H9 (cell line): Measurements from ENCODE around the gene ANGPT4. TPM values are rescaled to one million over a fixed set of nuclear protein-coding genes. Genes with fewer than 3 reads are reported as not detected.

Source experiments
- DNase-seq: peaks from one replicate; pipeline ENCODE4 v3.0.0-alpha.2; 2017
- H2AFZ ChIP-seq: one replicate; pipeline ENCODE4 v1.6.1; 2013; ENCODE audit warnings: mild to moderate bottlenecking, low read length, control low read depth, moderate library complexity
- H2AK5ac ChIP-seq: 2 replicates; pipeline ENCODE4 v1.6.1; 2013; ENCODE audit warnings: low read length, control low read depth, mixed read lengths; ENCODE audit not compliant: insufficient read length
- H2BK120ac ChIP-seq: one replicate; pipeline ENCODE4 v1.6.1; 2013; ENCODE audit warnings: low read depth, mild to moderate bottlenecking, low read length, control low read depth, inconsistent platforms; ENCODE audit not compliant: poor library complexity, severe bottlenecking
- H2BK12ac ChIP-seq: 2 replicates; pipeline ENCODE4 v1.6.1; 2013; ENCODE audit warnings: low read length, control low read depth, mixed read lengths, low read depth; ENCODE audit not compliant: insufficient read length
- H2BK15ac ChIP-seq: 2 replicates; pipeline ENCODE4 v1.6.1; 2013; ENCODE audit warnings: low read depth, low read length, control low read depth
- H2BK20ac ChIP-seq: one replicate; pipeline ENCODE4 v1.6.1; 2013; ENCODE audit warnings: low read depth, mild to moderate bottlenecking, low read length, control low read depth, inconsistent platforms; ENCODE audit not compliant: poor library complexity, severe bottlenecking
- H2BK5ac ChIP-seq: 2 replicates; pipeline ENCODE4 v1.6.1; 2013; ENCODE audit warnings: low read length, control low read depth, mixed read lengths; ENCODE audit not compliant: insufficient read length
- H3K14ac ChIP-seq: 2 replicates; pipeline ENCODE4 v1.6.1; 2013; ENCODE audit warnings: low read length, control low read depth; ENCODE audit not compliant: insufficient read depth
- H3K18ac ChIP-seq: 2 replicates; pipeline ENCODE4 v1.6.1; 2013; ENCODE audit warnings: low read depth, mild to moderate bottlenecking, mixed read lengths, low read length, control low read depth; ENCODE audit not compliant: insufficient read length
- H3K23ac ChIP-seq: 2 replicates; pipeline ENCODE4 v1.6.1; 2013; ENCODE audit warnings: low read length, control low read depth, mixed read lengths, low read depth; ENCODE audit not compliant: insufficient read length
- H3K23me2 ChIP-seq: 2 replicates; pipeline ENCODE4 v1.6.1; 2013; ENCODE audit warnings: low read depth, mild to moderate bottlenecking, mixed read lengths, low read length, control low read depth; ENCODE audit not compliant: insufficient read length, poor library complexity, severe bottlenecking
- H3K27ac ChIP-seq: 2 replicates; pipeline ENCODE4 v1.5.1; 2013; ENCODE audit warnings: low read length, control low read depth, mixed read lengths, low read depth; ENCODE audit not compliant: insufficient read length
- H3K27me3 ChIP-seq: 2 replicates; pipeline ENCODE4 v1.6.1; 2013; ENCODE audit warnings: low read length, control low read depth, inconsistent platforms; ENCODE audit not compliant: insufficient read depth
- H3K4ac ChIP-seq: 2 replicates; pipeline ENCODE4 v1.6.1; 2013; ENCODE audit warnings: low read depth, mild to moderate bottlenecking, control low read depth, inconsistent platforms, low read length, moderate library complexity
- H3K4me1 ChIP-seq: 2 replicates; pipeline ENCODE4 v1.6.1; 2013; ENCODE audit warnings: low read length, control low read depth, inconsistent platforms; ENCODE audit not compliant: insufficient read depth
- H3K4me2 ChIP-seq: 2 replicates; pipeline ENCODE4 v1.6.1; 2013; ENCODE audit warnings: low read length, control low read depth, mixed read lengths; ENCODE audit not compliant: insufficient read length, insufficient read depth
- H3K56ac ChIP-seq: 2 replicates; pipeline ENCODE4 v1.6.1; 2013; ENCODE audit warnings: low read depth, mild to moderate bottlenecking, mixed read lengths, low read length, control low read depth; ENCODE audit not compliant: insufficient read length
- H3K79me1 ChIP-seq: 2 replicates; pipeline ENCODE4 v1.6.1; 2013; ENCODE audit warnings: low read depth, mild to moderate bottlenecking, moderate library complexity, low read length, control low read depth, inconsistent platforms; ENCODE audit not compliant: insufficient read depth, poor library complexity, severe bottlenecking
- H3K79me2 ChIP-seq: 2 replicates; pipeline ENCODE4 v1.6.1; 2013; ENCODE audit warnings: low read length, control low read depth, inconsistent platforms; ENCODE audit not compliant: insufficient read depth
- H3K9ac ChIP-seq: 2 replicates; pipeline ENCODE4 v1.6.1; 2013; ENCODE audit warnings: low read length, control low read depth, mixed read lengths; ENCODE audit not compliant: insufficient read length; ENCODE audit errors: extremely low read depth
- H3K9me3 ChIP-seq: one replicate; pipeline ENCODE4 v1.6.1; 2013; ENCODE audit warnings: low read depth, low read length, inconsistent platforms; ENCODE audit not compliant: control insufficient read depth
- H3T11ph ChIP-seq: one replicate; pipeline ENCODE4 v1.6.1; 2013; ENCODE audit warnings: mild to moderate bottlenecking, low read length, control low read depth, inconsistent platforms
- H4K20me1 ChIP-seq: one replicate; pipeline ENCODE4 v1.6.1; 2013; ENCODE audit not compliant: control insufficient read depth, insufficient read length, insufficient read depth
- H4K5ac ChIP-seq: 2 replicates; pipeline ENCODE4 v1.6.1; 2013; ENCODE audit warnings: low read depth, mild to moderate bottlenecking, mixed read lengths, low read length, control low read depth; ENCODE audit not compliant: insufficient read length
- H4K8ac ChIP-seq: replicated peaks from 2 replicates; pipeline ENCODE4 v1.6.1; 2013; ENCODE audit warnings: low read length, control low read depth, mixed read lengths, low read depth; ENCODE audit not compliant: insufficient read length
- H4K91ac ChIP-seq: 2 replicates; pipeline ENCODE4 v1.6.1; 2013; ENCODE audit warnings: low read depth, mild to moderate bottlenecking, moderate library complexity, mixed read lengths, low read length, control low read depth; ENCODE audit not compliant: insufficient read length
- H3K27ac Mint-ChIP-seq, 3 experiments: 2 replicates in 2 of 3; 3 replicates in 1 of 3; pipeline ENCODE4 v1.8.0; 2020 to 2021; ENCODE audit warnings: mixed read lengths in 3 of 3, mild to moderate bottlenecking in 1 of 3, moderate library complexity in 1 of 3
- H3K27me3 Mint-ChIP-seq: 2 replicates; pipeline ENCODE4 v1.8.0; 2021; ENCODE audit warnings: low read depth, mild to moderate bottlenecking, moderate library complexity, mixed read lengths
- H3K36me3 Mint-ChIP-seq, 3 experiments: 2 replicates in 2 of 3; 3 replicates in 1 of 3; pipeline ENCODE4 v1.8.0; 2020 to 2021; ENCODE audit warnings: low read depth in 3 of 3, mixed read lengths in 3 of 3; ENCODE audit not compliant: insufficient read depth in 1 of 3
- H3K4me1 Mint-ChIP-seq, 2 experiments: 2 replicates each; pipeline ENCODE4 v1.8.0; 2020; ENCODE audit warnings: mixed read lengths in 2 of 2
- H3K4me3 Mint-ChIP-seq, 2 experiments: 2 replicates in 1 of 2; 3 replicates in 1 of 2; pipeline ENCODE4 v1.8.0; 2020 to 2021; ENCODE audit warnings: mild to moderate bottlenecking in 2 of 2, mixed read lengths in 2 of 2, moderate library complexity in 1 of 2
- H3K9me3 Mint-ChIP-seq, 2 experiments: 2 replicates in 1 of 2; 3 replicates in 1 of 2; pipeline ENCODE4 v1.8.0; 2020; ENCODE audit warnings: mild to moderate bottlenecking in 2 of 2, mixed read lengths in 2 of 2, moderate library complexity in 1 of 2
- WGBS: extraction: QIAGEN DNeasy Blood & Tissue Kit; methylation state at CpG from one replicate; pipeline ENCODE4 v1.1.7; 2013; ENCODE audit warnings: missing lambda C conversion rate, low lambda C conversion rate, mixed read lengths; ENCODE audit not compliant: insufficient read length; ENCODE audit errors: extremely low coverage; 5-methylcytosine and 5-hydroxymethylcytosine counted together
- total RNA-seq: library from RNA; stranded (reverse); gene quantifications from 2 replicates; pipeline ENCODE4 v1.2.1, GENCODE V29; 2021
- TF ChIP-seq, protein P1 (sequence below): fragments of 200-600 bp; sonication (generic); conservative IDR thresholded peaks from 3 replicates; pipeline ENCODE4 v1.8.0; 2021; ENCODE audit warnings: antibody characterized with exemption, mild to moderate bottlenecking

The ANGPT4 gene
- total RNA-seq, 1 experiment from 2014 or later: 0.11 TPM

DNA sequence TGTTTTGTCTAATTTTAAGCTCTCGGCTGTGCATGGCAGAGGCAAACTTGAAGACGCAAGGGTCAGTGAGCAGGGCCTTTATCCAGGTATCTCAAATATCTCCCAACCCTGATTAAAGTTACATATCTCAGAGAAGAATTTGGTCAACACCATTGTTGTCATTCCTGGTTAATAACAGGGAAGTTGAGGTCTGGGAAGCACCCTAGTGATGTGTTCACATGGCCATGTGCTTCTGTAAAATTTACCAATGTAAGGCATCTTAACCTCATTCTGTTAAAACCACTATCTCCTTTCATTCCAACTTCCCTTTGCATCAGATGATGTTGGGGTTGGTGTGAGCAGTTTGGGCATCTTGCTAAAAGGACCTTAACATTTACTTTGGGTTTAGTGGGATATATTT is 86.6 kb downstream of the ANGPT4 start:
- H2AK5ac ChIP-seq: no peak overlapping the region
- peaks cover 7% of the 10 kb centered on the region for H3K23me2 ChIP-seq
- H4K20me1 ChIP-seq: no peaks in the 10 kb centered on the region
- H3K9me3 ChIP-seq: no peaks in the 10 kb centered on the region
- no peak overlapping the region for H4K5ac ChIP-seq
- H3K27ac Mint-ChIP-seq: no peak overlapping the region
- no peak overlapping the region for H3K4me2 ChIP-seq
- DNase-seq: no peak
- H3K79me1 ChIP-seq: no peaks in the 10 kb centered on the region
- H2BK20ac ChIP-seq: no peak overlapping the region
- no peak overlapping the region for H2BK120ac ChIP-seq
- no peak overlapping the region for H3K14ac ChIP-seq
- H2BK15ac ChIP-seq: no peak overlapping the region
- no peak overlapping the region for H3K9ac ChIP-seq
- H2BK12ac ChIP-seq: no peak overlapping the region
- H2AFZ ChIP-seq: no peak overlapping the region
- H3K4ac ChIP-seq: no peak overlapping the region
- no peak overlapping the region for H3K4me3 Mint-ChIP-seq
- no peaks in the 10 kb centered on the region; a peak in 1 of 7 replicates for H3K36me3 Mint-ChIP-seq
- H3K27me3 Mint-ChIP-seq: peaks cover 8% of the 10 kb centered on the region
- no peaks in the 10 kb centered on the region for H3K79me2 ChIP-seq
- H3K27me3 ChIP-seq: peaks cover 2% of the 10 kb centered on the region; the same call in 1 of the 2 replicates
- no peak overlapping the region for H3K27ac ChIP-seq
- no peak overlapping the region for H4K8ac ChIP-seq
- peaks cover 14 to 17% of the 10 kb centered on the region in 2 experiments for H3K4me1 Mint-ChIP-seq
- H3K4me1 ChIP-seq: no peaks in the 10 kb centered on the region
- no peaks in the 10 kb centered on the region; a peak in 1 of 5 replicates for H3K9me3 Mint-ChIP-seq
- no CpG with 5 or more reads among the region's 2 CpGs for WGBS
- TF ChIP-seq, protein P1, sequence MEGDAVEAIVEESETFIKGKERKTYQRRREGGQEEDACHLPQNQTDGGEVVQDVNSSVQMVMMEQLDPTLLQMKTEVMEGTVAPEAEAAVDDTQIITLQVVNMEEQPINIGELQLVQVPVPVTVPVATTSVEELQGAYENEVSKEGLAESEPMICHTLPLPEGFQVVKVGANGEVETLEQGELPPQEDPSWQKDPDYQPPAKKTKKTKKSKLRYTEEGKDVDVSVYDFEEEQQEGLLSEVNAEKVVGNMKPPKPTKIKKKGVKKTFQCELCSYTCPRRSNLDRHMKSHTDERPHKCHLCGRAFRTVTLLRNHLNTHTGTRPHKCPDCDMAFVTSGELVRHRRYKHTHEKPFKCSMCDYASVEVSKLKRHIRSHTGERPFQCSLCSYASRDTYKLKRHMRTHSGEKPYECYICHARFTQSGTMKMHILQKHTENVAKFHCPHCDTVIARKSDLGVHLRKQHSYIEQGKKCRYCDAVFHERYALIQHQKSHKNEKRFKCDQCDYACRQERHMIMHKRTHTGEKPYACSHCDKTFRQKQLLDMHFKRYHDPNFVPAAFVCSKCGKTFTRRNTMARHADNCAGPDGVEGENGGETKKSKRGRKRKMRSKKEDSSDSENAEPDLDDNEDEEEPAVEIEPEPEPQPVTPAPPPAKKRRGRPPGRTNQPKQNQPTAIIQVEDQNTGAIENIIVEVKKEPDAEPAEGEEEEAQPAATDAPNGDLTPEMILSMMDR: no peak
- no peak overlapping the region for H2BK5ac ChIP-seq
- H3K23ac ChIP-seq: no peak overlapping the region
- H3K18ac ChIP-seq: no peak overlapping the region
- H3K56ac ChIP-seq: no peak overlapping the region
- no peak overlapping the region for H3T11ph ChIP-seq
- H4K91ac ChIP-seq: no peak overlapping the region
